DOHH2 (cell line): ENCODE results near the gene COL4A1.

Experiments used
- H3F3A ChIP-seq: fragments of 200-600 bp; sonication (generic), shearing (Covaris generic); 2 replicates; pipeline ENCODE4 v1.6.0; 2016; ENCODE audit warnings: antibody characterized with exemption, mild to moderate bottlenecking; ENCODE audit not compliant: control insufficient read depth, insufficient read depth
- H3K27ac ChIP-seq: fragments of 200-600 bp; sonication (generic); 2 replicates; pipeline ENCODE4 v1.5.1; 2014; ENCODE audit warnings: low read depth, mild to moderate bottlenecking, low read length, moderate library complexity
- H3K27me3 ChIP-seq: fragments of 200-600 bp; sonication (generic); 2 replicates; pipeline ENCODE4 v1.6.1; 2014; ENCODE audit warnings: mild to moderate bottlenecking, low read length, mixed read lengths; ENCODE audit not compliant: control insufficient read depth
- H3K36me3 ChIP-seq: fragments of 200-600 bp; sonication (generic); 2 replicates; pipeline ENCODE4 v1.6.1; 2014; ENCODE audit warnings: mild to moderate bottlenecking, low read length, moderate library complexity, mixed read lengths; ENCODE audit not compliant: control insufficient read depth
- H3K4me1 ChIP-seq: fragments of 200-600 bp; sonication (generic); 2 replicates; pipeline ENCODE4 v1.6.1; 2014; ENCODE audit warnings: mild to moderate bottlenecking, low read length, mixed read lengths; ENCODE audit not compliant: control insufficient read depth
- H3K4me2 ChIP-seq: fragments of 200-600 bp; sonication (generic); 2 replicates; pipeline ENCODE4 v1.6.0; 2014; ENCODE audit warnings: mild to moderate bottlenecking, low read length, moderate library complexity
- H3K4me3 ChIP-seq: fragments of 200-600 bp; sonication (generic); 2 replicates; pipeline ENCODE4 v1.5.1; 2014; ENCODE audit warnings: mild to moderate bottlenecking, low read length, mixed read lengths
- H3K79me2 ChIP-seq: fragments of 200-600 bp; sonication (generic); 2 replicates; pipeline ENCODE4 v1.6.1; 2014; ENCODE audit warnings: mild to moderate bottlenecking, low read length, mixed read lengths; ENCODE audit not compliant: control insufficient read depth
- H3K9me2 ChIP-seq: fragments of 200-600 bp; sonication (generic); replicated peaks from 2 replicates; pipeline ENCODE4 v1.6.1; 2014; ENCODE audit warnings: mild to moderate bottlenecking, low read length, mixed read lengths; ENCODE audit not compliant: control insufficient read depth
- H3K9me3 ChIP-seq: fragments of 200-600 bp; sonication (generic); 2 replicates; pipeline ENCODE4 v1.6.1; 2014; ENCODE audit warnings: antibody characterized with exemption, low read length, mixed read lengths; ENCODE audit not compliant: control insufficient read depth, insufficient read depth
- H4K20me1 ChIP-seq: fragments of 200-600 bp; sonication (generic); 2 replicates; pipeline ENCODE4 v1.6.0; 2014; ENCODE audit warnings: low read depth, mild to moderate bottlenecking, antibody characterized with exemption, low read length, moderate library complexity; ENCODE audit not compliant: control insufficient read depth, insufficient read depth
- CTCF ChIP-seq: fragments of 200-600 bp; sonication (generic); IDR thresholded peaks from one replicate; pipeline ENCODE4 v1.5.1; 2014; ENCODE audit warnings: antibody characterized with exemption, mild to moderate bottlenecking, low read depth, low read length; ENCODE audit not compliant: poor library complexity, severe bottlenecking
- EZH2phosphoT487 ChIP-seq: fragments of 200-600 bp; sonication (generic); IDR thresholded peaks from 2 replicates; pipeline ENCODE4 v1.6.1; 2017; ENCODE audit warnings: borderline replicate concordance, mild to moderate bottlenecking, antibody characterized with exemption, low read length, moderate library complexity, mixed read lengths

COL4A1 gene

GRCh38 chr13:110280231-110280813 lies 26.6 kb downstream of the COL4A1 start:
- Histone ChIP-seq H3K4me3 (no peak overlapping the region), H3K36me3 (no peaks in the 10 kb centered on the region), H3F3A (no peaks in the 10 kb centered on the region), H3K79me2 (no peaks in the 10 kb centered on the region), H4K20me1 (no peaks in the 10 kb centered on the region), H3K9me3 (no peaks in the 10 kb centered on the region), H3K4me2 (no peak overlapping the region), H3K27ac (no peak overlapping the region), H3K27me3 (peaks cover 2% of the 10 kb centered on the region; the same call in 1 of the 2 replicates), H3K9me2 (no peaks in the 10 kb centered on the region), H3K4me1 (no peaks in the 10 kb centered on the region)
- no peak for TF ChIP-seq CTCF
- TF ChIP-seq EZH2phosphoT487: no peak

- H3K27ac ChIP-seq: no peak overlapping the region
- no peak overlapping the region for H3K4me3 ChIP-seq
- no peaks in the 10 kb centered on the region for H4K20me1 ChIP-seq
Observed at GRCh38 chr13:110279684-110280083, 27.3 kb downstream of the COL4A1 start.

GRCh38 chr13:110278859-110279258 lies 28.1 kb downstream of the COL4A1 start:
- H3K9me3 ChIP-seq: no peaks in the 10 kb centered on the region
- H3K4me3 ChIP-seq: no peak overlapping the region
- no peaks in the 10 kb centered on the region for H4K20me1 ChIP-seq
- no peaks in the 10 kb centered on the region for H3F3A ChIP-seq
- no peaks in the 10 kb centered on the region for H3K4me1 ChIP-seq
- no peaks in the 10 kb centered on the region for H3K36me3 ChIP-seq
- TF ChIP-seq EZH2phosphoT487: no peak
- TF ChIP-seq CTCF: no peak
- no peaks in the 10 kb centered on the region for H3K79me2 ChIP-seq
- H3K27ac ChIP-seq: no peak overlapping the region
- no peaks in the 10 kb centered on the region for H3K9me2 ChIP-seq
- H3K27me3 ChIP-seq: peaks cover 2% of the 10 kb centered on the region; the same call in 1 of the 2 replicates
- no peak overlapping the region for H3K4me2 ChIP-seq

More at GRCh38 chr13:110279684-110280083, 27.3 kb downstream of the COL4A1 start:
- Histone ChIP-seq H3K4me2 (no peak overlapping the region), H3K79me2 (no peaks in the 10 kb centered on the region), H3K36me3 (no peaks in the 10 kb centered on the region), H3K9me3 (no peaks in the 10 kb centered on the region), H3F3A (no peaks in the 10 kb centered on the region), H3K9me2 (no peaks in the 10 kb centered on the region), H3K27me3 (peaks cover 2% of the 10 kb centered on the region; the same call in 1 of the 2 replicates), H3K4me1 (no peaks in the 10 kb centered on the region)
- no peak for TF ChIP-seq EZH2phosphoT487
- no peak for TF ChIP-seq CTCF
